Kidney epithelial cell (primary cell): Measurements from ENCODE around the gene SYTL2. TPM values are rescaled to one million over a fixed set of nuclear protein-coding genes. Genes with fewer than 3 reads are reported as not detected.

Source experiments
- DNase-seq: peaks from one replicate; pipeline ENCODE4 v3.0.0-alpha.2; 2010; ENCODE audit warnings: low read depth
- H3K27me3 ChIP-seq: 2 replicates; pipeline ENCODE4 v1.6.0; 2011; ENCODE audit warnings: low read length; ENCODE audit not compliant: control insufficient read depth, insufficient read depth
- H3K36me3 ChIP-seq: 2 replicates; pipeline ENCODE4 v1.5.1; 2011; ENCODE audit warnings: low read length; ENCODE audit not compliant: control insufficient read depth, insufficient read depth
- H3K4me3 ChIP-seq: 2 replicates; pipeline ENCODE4 v1.5.1; 2011; ENCODE audit warnings: low read depth, mild to moderate bottlenecking, control low read depth, low read length
- CTCF ChIP-seq: IDR thresholded peaks from 2 replicates; pipeline ENCODE4 v1.5.1; 2011; ENCODE audit warnings: mild to moderate bottlenecking, moderate library complexity, low read length, control low read depth, inconsistent platforms; ENCODE audit not compliant: insufficient read depth, poor library complexity, severe bottlenecking
- total RNA-seq: library from RNA; depleted of rRNA; stranded (reverse); fragments of >200 nt; gene quantifications from 2 replicates; pipeline ENCODE4 v1.2.3, GENCODE V29; 2015

The SYTL2 gene
- total RNA-seq, 1 donor from 2014 or later: 7.5 TPM

- Histone ChIP-seq H3K36me3 (no peaks in the 10 kb centered on the region), H3K27me3 (no peaks in the 10 kb centered on the region), H3K4me3 (no peak overlapping the region)
- no peak for DNase-seq
- no peak for TF ChIP-seq CTCF
Measured at GRCh38 chr11:85709941-85710702, 100.8 kb downstream of the SYTL2 start.

GRCh38 chr11:85705800-85706199, 105.1 kb downstream of the SYTL2 start:
- H3K27me3 ChIP-seq: no peaks in the 10 kb centered on the region
- DNase-seq: no peak
- TF ChIP-seq CTCF: no peak

GRCh38 chr11:85704967-85705366, 106.0 kb downstream of the SYTL2 start:
- no peak for DNase-seq
- Histone ChIP-seq H3K4me3 (no peak overlapping the region), H3K27me3 (no peaks in the 10 kb centered on the region), H3K36me3 (no peaks in the 10 kb centered on the region)
- TF ChIP-seq CTCF: no peak

More at GRCh38 chr11:85705800-85706199, 105.1 kb downstream of the SYTL2 start:
- no peak overlapping the region for H3K4me3 ChIP-seq
- no peaks in the 10 kb centered on the region for H3K36me3 ChIP-seq

- H3K27me3 ChIP-seq: no peaks in the 10 kb centered on the region
- no peak for DNase-seq
- H3K4me3 ChIP-seq: no peak overlapping the region
- no peaks in the 10 kb centered on the region for H3K36me3 ChIP-seq
- TF ChIP-seq CTCF: no peak
Measured at GRCh38 chr11:85699957-85700741, 110.8 kb downstream of the SYTL2 start.

GRCh38 chr11:85698195-85698594, 112.7 kb downstream of the SYTL2 start:
- no peak for TF ChIP-seq CTCF
- H3K36me3 ChIP-seq: no peaks in the 10 kb centered on the region
- no peaks in the 10 kb centered on the region for H3K27me3 ChIP-seq
- no peak for DNase-seq
- no peak overlapping the region for H3K4me3 ChIP-seq

GRCh38 chr11:85697747-85698146, 113.2 kb downstream of the SYTL2 start:
- Histone ChIP-seq H3K4me3 (no peak overlapping the region), H3K36me3 (no peaks in the 10 kb centered on the region), H3K27me3 (no peaks in the 10 kb centered on the region)
- DNase-seq: no peak
- TF ChIP-seq CTCF: no peak
